ENCODE results near the gene CD68.
"Not testable (repeated sequence)": the region's sequence is repeated elsewhere in the genome, so short reads cannot be mapped to it uniquely, and the experiment has no call there.

The CD68 gene

GRCh38 chr17:7591596-7591995 lies 12.2 kb downstream of the CD68 start:
- DNase-seq = no peak
- in situ Hi-C loops (cut with HindIII; ENCODE audit: low pct_ligation_motif_present, low sequenced_read_pairs) = no loop called here
- no peak overlapping the region for H3K27ac ChIP-seq
- no peaks in the 10 kb centered on the region for H3K27me3 ChIP-seq (replicated peaks)
- peaks cover 68% of the 10 kb centered on the region for H3K36me3 ChIP-seq (replicated peaks)
- no peak overlapping the region for H3K4me3 ChIP-seq (ENCODE audit: low read depth, low read length)
- no peak for TF ChIP-seq CTCF (IDR thresholded peaks at IDR 0.05; ENCODE audit: low read depth, low read length, missing control alignments)

GRCh38 chr17:7592422-7593021 lies 13.1 kb downstream of the CD68 start:
- no peak for DNase-seq
- no peak overlapping the region for H3K4me3 ChIP-seq (ENCODE audit: low read depth, low read length)
- peaks cover 74% of the 10 kb centered on the region for H3K36me3 ChIP-seq (replicated peaks)
- TF ChIP-seq CTCF (IDR thresholded peaks at IDR 0.05; ENCODE audit: low read depth, low read length, missing control alignments) = no peak
- H3K27ac ChIP-seq = no peak overlapping the region
- no peaks in the 10 kb centered on the region for H3K27me3 ChIP-seq (replicated peaks)
- in situ Hi-C loops (cut with HindIII; ENCODE audit: low pct_ligation_motif_present, low sequenced_read_pairs) = no loop called here

- Histone ChIP-seq H3K27ac (no peak overlapping the region), H3K27me3 (replicated peaks) (no peaks in the 10 kb centered on the region), H3K36me3 (replicated peaks) (peaks cover 78% of the 10 kb centered on the region), H3K4me3 (ENCODE audit: low read depth, low read length) (no peak overlapping the region)
- DNase-seq = no peak
- in situ Hi-C loops (cut with HindIII; ENCODE audit: low pct_ligation_motif_present, low sequenced_read_pairs) = no loop called here
- no peak for TF ChIP-seq CTCF (IDR thresholded peaks at IDR 0.05; ENCODE audit: low read depth, low read length, missing control alignments)
These were observed 13.9 kb downstream of the CD68 start for GRCh38 chr17:7593296-7593695.

GRCh38 chr17:7597561-7597960 lies 18.1 kb downstream of the CD68 start:
- in situ Hi-C loops (cut with HindIII; ENCODE audit: low pct_ligation_motif_present, low sequenced_read_pairs); DNase-seq; H3K27me3 ChIP-seq (replicated peaks); H3K27ac ChIP-seq; H3K4me3 ChIP-seq (ENCODE audit: low read depth, low read length): not testable (repeated sequence)
- H3K36me3 ChIP-seq (replicated peaks) = peaks cover 85% of the 10 kb centered on the region

- in situ Hi-C loops (cut with HindIII; ENCODE audit: low pct_ligation_motif_present, low sequenced_read_pairs) = no loop called here
- no peak for DNase-seq
- H3K36me3 ChIP-seq (replicated peaks) = peaks cover 30% of the 10 kb centered on the region
- H3K27ac ChIP-seq = no peak overlapping the region
- TF ChIP-seq CTCF (IDR thresholded peaks at IDR 0.05; ENCODE audit: low read depth, low read length, missing control alignments) = no peak
- H3K27me3 ChIP-seq (replicated peaks) = no peaks in the 10 kb centered on the region
- no peak overlapping the region for H3K4me3 ChIP-seq (ENCODE audit: low read depth, low read length)
These were observed 26.8 kb downstream of the CD68 start for GRCh38 chr17:7606280-7606679.

GRCh38 chr17:7610641-7611040 lies 31.2 kb downstream of the CD68 start:
- no peak for TF ChIP-seq CTCF (IDR thresholded peaks at IDR 0.05; ENCODE audit: low read depth, low read length, missing control alignments)
- Histone ChIP-seq H3K4me3 (ENCODE audit: low read depth, low read length) (no peak overlapping the region), H3K27ac (no peak overlapping the region), H3K27me3 (replicated peaks) (no peaks in the 10 kb centered on the region), H3K36me3 (replicated peaks) (peaks cover 3% of the 10 kb centered on the region)
- in situ Hi-C loops (cut with HindIII; ENCODE audit: low pct_ligation_motif_present, low sequenced_read_pairs) = no loop called here
- no peak for DNase-seq
